ENCODE results near the gene BAIAP3. TPM values are rescaled to one million over a fixed set of nuclear protein-coding genes. Genes with fewer than 3 reads are reported as not detected.

Gene BAIAP3
- total RNA-seq, 2 donors from 2014 or later = 2.5 to 15.7 TPM

GRCh38 chr16:1348441-1348840 lies 15.0 kb downstream of the BAIAP3 start:
- H3K36me3 ChIP-seq = peaks cover 12% of the 10 kb centered on the region
- no peaks in the 10 kb centered on the region for H3K27me3 ChIP-seq (replicated peaks; ENCODE audit: insufficient read depth)
- DNase-seq (ENCODE audit: low spot score) (no peak), ATAC-seq (ENCODE audit: insufficient number of reproducible peaks, low FRiP score, low read depth) (no peak)
- TF ChIP-seq CTCF (IDR thresholded peaks at IDR 0.05) = no peak
- no peak overlapping the region for H3K27ac ChIP-seq
- H3K4me3 ChIP-seq = no peak overlapping the region
- H3K9me3 ChIP-seq = no peaks in the 10 kb centered on the region
- peaks cover 8 to 37% of the 10 kb centered on the region in 2 donors for H3K4me1 ChIP-seq (ENCODE audit: control insufficient read depth in 1 of 2, low read depth in 2 of 2)

- H3K36me3 ChIP-seq = peaks cover 12% of the 10 kb centered on the region
- no peak for TF ChIP-seq CTCF (IDR thresholded peaks at IDR 0.05)
- H3K9me3 ChIP-seq = no peaks in the 10 kb centered on the region
- no peak overlapping the region for H3K4me3 ChIP-seq
- ATAC-seq (ENCODE audit: insufficient number of reproducible peaks, low FRiP score, low read depth) (no peak), DNase-seq (ENCODE audit: low spot score) (no peak)
- H3K27me3 ChIP-seq (replicated peaks; ENCODE audit: insufficient read depth) = no peaks in the 10 kb centered on the region
- H3K4me1 ChIP-seq (ENCODE audit: control insufficient read depth in 1 of 2, low read depth in 2 of 2) = peaks cover 8 to 36% of the 10 kb centered on the region in 2 donors
- H3K27ac ChIP-seq = no peak overlapping the region
Observed at GRCh38 chr16:1348926-1349325, 15.5 kb downstream of the BAIAP3 start.

- Histone ChIP-seq H3K4me1 (ENCODE audit: control insufficient read depth in 1 of 2, low read depth in 2 of 2) (peaks cover 8 to 32% of the 10 kb centered on the region in 2 donors), H3K9me3 (no peaks in the 10 kb centered on the region), H3K27ac (no peak overlapping the region), H3K36me3 (peaks cover 12% of the 10 kb centered on the region), H3K4me3 (no peak overlapping the region), H3K27me3 (replicated peaks; ENCODE audit: insufficient read depth) (no peaks in the 10 kb centered on the region)
- DNase-seq (ENCODE audit: low spot score) (no peak), ATAC-seq (ENCODE audit: insufficient number of reproducible peaks, low FRiP score, low read depth) (no peak)
- TF ChIP-seq CTCF (IDR thresholded peaks at IDR 0.05) = no peak
Observed at GRCh38 chr16:1349351-1349750, 15.9 kb downstream of the BAIAP3 start.

- no peaks in the 10 kb centered on the region for H3K9me3 ChIP-seq
- ATAC-seq (ENCODE audit: insufficient number of reproducible peaks, low FRiP score, low read depth) = no peak
- no peak for TF ChIP-seq CTCF (IDR thresholded peaks at IDR 0.05)
- no peaks in the 10 kb centered on the region for H3K27me3 ChIP-seq (replicated peaks; ENCODE audit: insufficient read depth)
- no peak for DNase-seq (ENCODE audit: low spot score)
- H3K4me3 ChIP-seq = no peak overlapping the region
- H3K4me1 ChIP-seq (ENCODE audit: control insufficient read depth in 1 of 2, low read depth in 2 of 2) = peaks cover 8 to 32% of the 10 kb centered on the region in 2 donors
- no peak overlapping the region for H3K27ac ChIP-seq
- H3K36me3 ChIP-seq = peaks cover 12% of the 10 kb centered on the region
Observed at GRCh38 chr16:1349951-1350350, 16.5 kb downstream of the BAIAP3 start.

- Histone ChIP-seq H3K27me3 (replicated peaks; ENCODE audit: insufficient read depth) (no peaks in the 10 kb centered on the region), H3K27ac (no peak overlapping the region), H3K36me3 (peaks cover 12% of the 10 kb centered on the region), H3K9me3 (no peaks in the 10 kb centered on the region), H3K4me1 (ENCODE audit: control insufficient read depth in 1 of 2, low read depth in 2 of 2) (peaks cover 8 to 32% of the 10 kb centered on the region in 2 donors), H3K4me3 (peak overlapping the region; percentile 88)
- DNase-seq (ENCODE audit: low spot score) (no peak), ATAC-seq (ENCODE audit: insufficient number of reproducible peaks, low FRiP score, low read depth) (no peak)
- TF ChIP-seq CTCF (IDR thresholded peaks at IDR 0.05) = no peak
Observed at GRCh38 chr16:1350691-1351090, 17.2 kb downstream of the BAIAP3 start.
